Measurements from ENCODE around the gene OLIG1. TPM values are rescaled to one million over a fixed set of nuclear protein-coding genes. Genes with fewer than 3 reads are reported as not detected.

The OLIG1 gene
- total and polyA plus RNA-seq, 2 of the 13 experiments (the other 11 are each of a cell fraction or from before 2014, with no cell fraction given) = not detected

DNA sequence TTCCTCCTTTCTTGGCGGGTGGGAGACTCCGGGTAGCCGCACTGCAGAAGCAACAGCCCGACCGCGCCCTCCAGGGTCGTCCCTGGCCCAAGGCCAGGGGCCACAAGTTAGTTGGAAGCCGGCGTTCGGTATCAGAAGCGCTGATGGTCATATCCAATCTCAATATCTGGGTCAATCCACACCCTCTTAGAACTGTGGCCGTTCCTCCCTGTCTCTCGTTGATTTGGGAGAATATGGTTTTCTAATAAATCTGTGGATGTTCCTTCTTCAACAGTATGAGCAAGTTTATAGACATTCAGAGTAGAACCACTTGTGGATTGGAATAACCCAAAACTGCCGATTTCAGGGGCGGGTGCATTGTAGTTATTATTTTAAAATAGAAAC lies 41.7 kb upstream of the OLIG1 start (continued):
- TF ChIP-seq KLF12 (CRISPR knock-in tag; IDR thresholded peaks at IDR 0.05; ENCODE audit: borderline replicate concordance) (no peak), MBNL3 (CRISPR knock-in tag; conservative IDR thresholded peaks at IDR 0.05) (no peak)

GRCh38 chr21:33028773-33029384 lies 41.1 kb upstream of the OLIG1 start:
- Histone ChIP-seq H3K4me3 (replicated peaks in 1 of 3; ENCODE audit: insufficient read depth in 1 of 3, low read depth in 2 of 3, low read length in 3 of 3) (no peak overlapping the region), H3K36me3 (replicated peaks in 1 of 2; ENCODE audit: control insufficient read depth in 1 of 2, insufficient read depth in 2 of 2, low read length in 2 of 2) (no peaks in the 10 kb centered on the region), H3K4me1 (ENCODE audit: insufficient read depth, low read length) (no peaks in the 10 kb centered on the region), H3K9me3 (ENCODE audit: low read length) (no peaks in the 10 kb centered on the region), H3K4me2 (ENCODE audit: low read depth, low read length) (no peak overlapping the region), H4K20me1 (ENCODE audit: insufficient read depth, low read length) (no peaks in the 10 kb centered on the region), H2AFZ (ENCODE audit: low read length) (no peak overlapping the region), H3K9ac (ENCODE audit: insufficient read depth, low read depth, low read length) (no peak overlapping the region), H3K27ac (ENCODE audit: extremely low read length, insufficient read depth, low read length) (no peak overlapping the region), H3K79me2 (ENCODE audit: insufficient read depth, low read length) (no peaks in the 10 kb centered on the region), H3K27me3 (ENCODE audit: control insufficient read depth in 1 of 2, insufficient read depth in 2 of 2, low read length in 2 of 2) (peaks cover 14 to 88% of the 10 kb centered on the region in 2 experiments; a peak in 4 of 5 replicates)
- ChIA-PET POLR2A (no interaction called here), CTCF (ENCODE audit: low intra/inter-chr PET ratio, low total read pairs) (no interaction called here)
- in situ Hi-C loops (cut with HindIII; ENCODE audit: extremely low pct_ligation_motif_present, low pct_unique_long_range_greater_than_20kb) = no loop called here
- TF ChIP-seq ZNF20 (CRISPR knock-in tag; IDR thresholded peaks at IDR 0.05) (no peak), SNAPC4 (CRISPR knock-in tag; IDR thresholded peaks at IDR 0.05) (no peak), EZH2 (conservative IDR thresholded peaks at IDR 0.05; ENCODE audit: low read depth, low read length) (no peak; the same call in none of the 2 replicates), GPN1 (CRISPR knock-in tag; IDR thresholded peaks at IDR 0.05; ENCODE audit: borderline replicate concordance) (no peak), HOXA7 (CRISPR knock-in tag; IDR thresholded peaks at IDR 0.05) (no peak), ZFP62 (CRISPR knock-in tag; IDR thresholded peaks at IDR 0.05) (no peak), ZNF75D (CRISPR knock-in tag; IDR thresholded peaks at IDR 0.05; ENCODE audit: borderline replicate concordance) (no peak), ZNF329 (CRISPR knock-in tag; IDR thresholded peaks at IDR 0.05; ENCODE audit: low read depth) (no peak), NFKBIZ (CRISPR knock-in tag; IDR thresholded peaks at IDR 0.05) (no peak), TGIF2 (CRISPR knock-in tag; IDR thresholded peaks at IDR 0.05) (no peak), GATAD1 (CRISPR knock-in tag; IDR thresholded peaks at IDR 0.05) (no peak), ZNF256 (CRISPR knock-in tag; conservative IDR thresholded peaks at IDR 0.05) (no peak), ZNF883 (CRISPR knock-in tag; IDR thresholded peaks at IDR 0.05; ENCODE audit: not compliant biosample characterization) (no peak)
- TF ChIP-seq, protein P1, sequence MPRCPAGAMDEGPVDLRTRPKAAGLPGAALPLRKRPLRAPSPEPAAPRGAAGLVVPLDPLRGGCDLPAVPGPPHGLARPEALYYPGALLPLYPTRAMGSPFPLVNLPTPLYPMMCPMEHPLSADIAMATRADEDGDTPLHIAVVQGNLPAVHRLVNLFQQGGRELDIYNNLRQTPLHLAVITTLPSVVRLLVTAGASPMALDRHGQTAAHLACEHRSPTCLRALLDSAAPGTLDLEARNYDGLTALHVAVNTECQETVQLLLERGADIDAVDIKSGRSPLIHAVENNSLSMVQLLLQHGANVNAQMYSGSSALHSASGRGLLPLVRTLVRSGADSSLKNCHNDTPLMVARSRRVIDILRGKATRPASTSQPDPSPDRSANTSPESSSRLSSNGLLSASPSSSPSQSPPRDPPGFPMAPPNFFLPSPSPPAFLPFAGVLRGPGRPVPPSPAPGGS (CRISPR knock-in tag; IDR thresholded peaks at IDR 0.05) = no peak
- TF ChIP-seq, protein P2, sequence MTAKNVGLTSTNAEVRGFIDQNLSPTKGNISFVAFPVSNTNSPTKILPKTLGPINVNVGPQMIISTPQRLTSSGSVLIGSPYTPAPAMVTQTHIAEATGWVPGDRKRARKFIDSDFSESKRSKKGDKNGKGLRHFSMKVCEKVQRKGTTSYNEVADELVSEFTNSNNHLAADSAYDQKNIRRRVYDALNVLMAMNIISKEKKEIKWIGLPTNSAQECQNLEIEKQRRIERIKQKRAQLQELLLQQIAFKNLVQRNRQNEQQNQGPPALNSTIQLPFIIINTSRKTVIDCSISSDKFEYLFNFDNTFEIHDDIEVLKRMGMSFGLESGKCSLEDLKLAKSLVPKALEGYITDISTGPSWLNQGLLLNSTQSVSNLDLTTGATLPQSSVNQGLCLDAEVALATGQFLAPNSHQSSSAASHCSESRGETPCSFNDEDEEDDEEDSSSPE (CRISPR knock-in tag; IDR thresholded peaks at IDR 0.05) = no peak
- FAIRE-seq = no peak
- intact Hi-C loops (cut with micrococcal nuclease; ENCODE audit: unreplicated experiment) = no loop called here
- BruUV-seq (replicated peaks) = no TSS peak
- 38% methylated on average over 28 of the region's 28 CpGs for WGBS (ENCODE audit: low lambda C conversion rate)
- ATAC-seq = no peak
- no peak for DNase-seq (ENCODE audit: low spot score)

All from HepG2 (cell line).